ENCODE results near the gene METTL27.
"Not testable (repeated sequence)": the region's sequence is repeated elsewhere in the genome, so short reads cannot be mapped to it uniquely, and the experiment has no call there.

Gene METTL27

GRCh38 chr7:73838642-73839041 is 3.7 kb downstream of the METTL27 start:
- DNase-seq = no peak

- DNase-seq = not testable (repeated sequence)
These were observed 5.1 kb downstream of the METTL27 start for GRCh38 chr7:73837167-73837566.

- DNase-seq = no peak
These were observed 7.6 kb downstream of the METTL27 start for GRCh38 chr7:73834626-73835191.

GRCh38 chr7:73833251-73833919 is 8.9 kb downstream of the METTL27 start:
- no peak for DNase-seq

GRCh38 chr7:73832806-73833205 is 9.5 kb downstream of the METTL27 start:
- no peak for DNase-seq

GRCh38 chr7:73831834-73832651 is 10.3 kb downstream of the METTL27 start:
- DNase-seq = no peak

- DNase-seq = no peak
These were observed 10.8 kb downstream of the METTL27 start for GRCh38 chr7:73831584-73831833.

- no peak for DNase-seq
These were observed 11.4 kb downstream of the METTL27 start, which contains the start of gene CLDN4 for GRCh38 chr7:73830681-73831583. Gene CLDN4 (plus strand): TSS chr7:73830996. CDS start chr7:73831202, 206 bp downstream.

- DNase-seq = no peak
These were observed 12.2 kb downstream of the METTL27 start for GRCh38 chr7:73829921-73830680.

GRCh38 chr7:73829505-73829904 is 12.8 kb downstream of the METTL27 start:
- DNase-seq = no peak

GRCh38 chr7:73828972-73829371 is 13.3 kb downstream of the METTL27 start:
- no peak for DNase-seq

GRCh38 chr7:73828107-73828803 is 14.1 kb downstream of the METTL27 start:
- DNase-seq = no peak

- no peak for DNase-seq
These were observed 14.7 kb downstream of the METTL27 start for GRCh38 chr7:73827567-73828106.

- DNase-seq = no peak
These were observed 17.3 kb downstream of the METTL27 start for GRCh38 chr7:73824986-73825385.

GRCh38 chr7:73823873-73824592 is 18.3 kb downstream of the METTL27 start:
- DNase-seq = no peak

- no peak for DNase-seq
These were observed 19.1 kb downstream of the METTL27 start for GRCh38 chr7:73823257-73823656.

- DNase-seq = no peak
These were observed 19.8 kb downstream of the METTL27 start for GRCh38 chr7:73822319-73823173.

GRCh38 chr7:73821597-73822285 is 20.6 kb downstream of the METTL27 start:
- not testable (repeated sequence) for DNase-seq

GRCh38 chr7:73820013-73820412 is 22.3 kb downstream of the METTL27 start:
- no peak for DNase-seq
